H1 (cell line): ENCODE measurements around the gene NOS1AP. TPM values are rescaled to one million over a fixed set of nuclear protein-coding genes. Genes with fewer than 3 reads are reported as not detected.

Experiments used
- CTCF ChIA-PET: fragments of 300-600 bp; sonication (Branson Sonifier 250); formaldehyde crosslinking; loops from one replicate; lab custom pipeline; 2021; ENCODE audit not compliant: partially characterized antibody; lab: Charles Lee
- POLR2A ChIA-PET: fragments of 300-600 bp; sonication (Branson Sonifier 250); formaldehyde crosslinking; loops from one replicate; lab custom pipeline; 2021; ENCODE audit warnings: inconsistent platforms; ENCODE audit not compliant: partially characterized antibody; lab: Charles Lee
- DNase-seq, 2 experiments: peaks; one replicate each; pipeline versions ENCODE4 v3.0.0 to v3.0.0-alpha.2; 2010 to 2022; ENCODE audit warnings: low spot score in 2 of 2, low read depth in 1 of 2, mixed read lengths in 1 of 2
- FAIRE-seq: peaks from 2 replicates; lab custom pipeline; 2011; peaks lifted over from hg19 to GRCh38; lab: Jason Lieb, UNC
- H2AFZ ChIP-seq: 2 replicates; pipeline ENCODE4 v1.8.1; 2012; ENCODE audit warnings: low read length, inconsistent platforms
- H2AK5ac ChIP-seq: 2 replicates; pipeline ENCODE4 v1.6.1; 2013; ENCODE audit warnings: low read depth, low read length
- H2BK120ac ChIP-seq: replicated peaks from 2 replicates; pipeline ENCODE3; 2013; ENCODE audit warnings: low read depth, low read length, inconsistent platforms
- H2BK12ac ChIP-seq: 2 replicates; pipeline ENCODE4 v1.6.1; 2013; ENCODE audit warnings: low read depth, low read length
- H2BK15ac ChIP-seq: 2 replicates; pipeline ENCODE4 v1.6.1; 2013; ENCODE audit warnings: low read length
- H2BK20ac ChIP-seq: 2 replicates; pipeline ENCODE4 v1.6.1; 2013; ENCODE audit warnings: low read length
- H2BK5ac ChIP-seq: 2 replicates; pipeline ENCODE4 v1.6.1; 2013; ENCODE audit warnings: low read depth, low read length
- H3K14ac ChIP-seq: 2 replicates; pipeline ENCODE4 v1.6.1; 2013; ENCODE audit warnings: inconsistent platforms; ENCODE audit not compliant: insufficient read length
- H3K18ac ChIP-seq: 2 replicates; pipeline ENCODE4 v1.6.1; 2013; ENCODE audit warnings: low read length; ENCODE audit errors: extremely low read depth
- H3K23ac ChIP-seq: 2 replicates; pipeline ENCODE4 v1.6.1; 2013; ENCODE audit warnings: inconsistent platforms; ENCODE audit not compliant: insufficient read length
- H3K23me2 ChIP-seq: 2 replicates; pipeline ENCODE4 v1.6.1; 2013; ENCODE audit warnings: low read depth, low read length
- H3K27ac ChIP-seq: 2 replicates; pipeline ENCODE4 v1.6.1; 2011; ENCODE audit warnings: low read depth, low read length, inconsistent platforms
- H3K27me3 ChIP-seq, 4 experiments: replicated peaks in 1 of 4; 1 replicate in 1 of 4; 2 replicates in 3 of 4; pipeline versions ENCODE4 v1.6.1 to v1.8.1; 2011 to 2013; ENCODE audit warnings: low read length in 3 of 4, mild to moderate bottlenecking in 3 of 4, inconsistent platforms in 2 of 4, mixed read lengths in 2 of 4, moderate library complexity in 1 of 4; ENCODE audit not compliant: control insufficient read depth in 3 of 4, insufficient read depth in 3 of 4; ENCODE audit errors: extremely low read depth in 1 of 4
- H3K36me3 ChIP-seq, 4 experiments: 2 replicates each; pipeline versions ENCODE4 v1.6.1 to v1.8.1; 2011 to 2013; ENCODE audit warnings: mild to moderate bottlenecking in 4 of 4, low read length in 3 of 4, moderate library complexity in 2 of 4, control low read depth in 1 of 4, inconsistent platforms in 1 of 4; ENCODE audit not compliant: insufficient read depth in 4 of 4, control insufficient read depth in 2 of 4
- H3K4ac ChIP-seq: replicated peaks from 2 replicates; pipeline ENCODE3; 2013; ENCODE audit warnings: low read length, low read depth, mixed read lengths, inconsistent platforms; ENCODE audit not compliant: insufficient read length
- H3K4me1 ChIP-seq, 4 experiments: replicated peaks in 1 of 4; 1 replicate in 1 of 4; 2 replicates in 3 of 4; pipeline versions ENCODE4 v1.6.1 to v1.8.1; 2011 to 2013; ENCODE audit warnings: low read length in 3 of 4, inconsistent platforms in 2 of 4, mixed read lengths in 1 of 4; ENCODE audit not compliant: insufficient read depth in 4 of 4, control insufficient read depth in 3 of 4
- H3K4me2 ChIP-seq, 2 experiments: 2 replicates each; pipeline versions ENCODE4 v1.6.1 to v1.8.1; 2011 to 2013; ENCODE audit warnings: low read depth in 2 of 2, low read length in 2 of 2, control low read depth in 1 of 2, inconsistent platforms in 1 of 2, mild to moderate bottlenecking in 1 of 2; ENCODE audit not compliant: insufficient read depth in 1 of 2
- H3K4me3 ChIP-seq, 4 experiments: fragments of 200-600, 300-600 bp in 1 of 4; sonication (generic), shearing (Covaris generic), sonication (Bioruptor Twin) in 1 of 4; 2 replicates each; pipeline versions ENCODE4 v1.5.1 to v1.8.1; 2011 to 2016; ENCODE audit warnings: low read length in 4 of 4, low read depth in 3 of 4, control low read depth in 2 of 4, inconsistent platforms in 2 of 4, mild to moderate bottlenecking in 2 of 4, mixed read lengths in 1 of 4, moderate library complexity in 1 of 4; ENCODE audit not compliant: insufficient read depth in 2 of 4; ENCODE audit errors: extremely low read depth in 1 of 4
- H3K56ac ChIP-seq: replicated peaks from 2 replicates; pipeline ENCODE3; 2013; ENCODE audit warnings: low read depth, mild to moderate bottlenecking, mixed read lengths, low read length, inconsistent platforms; ENCODE audit not compliant: insufficient read length
- H3K79me1 ChIP-seq: 2 replicates; pipeline ENCODE4 v1.6.1; 2013; ENCODE audit warnings: low read depth, low read length, control low read depth
- H3K79me2 ChIP-seq, 2 experiments: 2 replicates each; pipeline versions ENCODE4 v1.6.1 to v1.8.1; 2012 to 2013; ENCODE audit warnings: low read length in 2 of 2, mild to moderate bottlenecking in 2 of 2, inconsistent platforms in 1 of 2; ENCODE audit not compliant: insufficient read depth in 2 of 2, control insufficient read depth in 1 of 2
- H3K9ac ChIP-seq, 4 experiments: replicated peaks in 1 of 4; 1 replicate in 1 of 4; 2 replicates in 3 of 4; pipeline versions ENCODE4 v1.6.1 to v1.8.1; 2011 to 2013; ENCODE audit warnings: low read depth in 3 of 4, low read length in 3 of 4, control low read depth in 2 of 4, mild to moderate bottlenecking in 2 of 4, moderate library complexity in 2 of 4, inconsistent platforms in 1 of 4; ENCODE audit errors: extremely low read depth in 1 of 4
- H3K9me3 ChIP-seq, 2 experiments: 2 replicates each; pipeline versions ENCODE4 v1.6.1 to v1.8.1; 2012 to 2013; ENCODE audit warnings: mild to moderate bottlenecking in 2 of 2, moderate library complexity in 2 of 2, control low read depth in 1 of 2, inconsistent platforms in 1 of 2, low read depth in 1 of 2, low read length in 1 of 2, mixed read lengths in 1 of 2; ENCODE audit not compliant: insufficient read depth in 2 of 2
- H4K20me1 ChIP-seq, 2 experiments: replicated peaks in 1 of 2; 2 replicates each; pipeline versions ENCODE3 to v1.8.1; 2011 to 2013; ENCODE audit warnings: inconsistent platforms in 2 of 2, low read length in 2 of 2, mild to moderate bottlenecking in 1 of 2; ENCODE audit not compliant: insufficient read depth in 2 of 2, control insufficient read depth in 1 of 2
- H4K5ac ChIP-seq: 2 replicates; pipeline ENCODE4 v1.6.1; 2013; ENCODE audit warnings: low read length, low read depth, mixed read lengths, inconsistent platforms; ENCODE audit not compliant: insufficient read length
- H4K8ac ChIP-seq: 2 replicates; pipeline ENCODE4 v1.8.0; 2013; ENCODE audit warnings: mild to moderate bottlenecking, moderate library complexity, low read length, inconsistent platforms; ENCODE audit not compliant: insufficient read depth; ENCODE audit errors: extremely low read depth
- H4K91ac ChIP-seq: replicated peaks from 2 replicates; pipeline ENCODE3; 2013; ENCODE audit warnings: low read length, mixed read lengths, inconsistent platforms; ENCODE audit not compliant: insufficient read length
- CEBPB ChIP-seq: IDR thresholded peaks from 2 replicates; pipeline ENCODE4 v1.6.1; 2012; ENCODE audit warnings: low read depth, low read length
- RAD21 ChIP-seq, 2 experiments: IDR thresholded peaks in 1 of 2; conservative IDR thresholded peaks in 1 of 2; 2 replicates each; pipeline ENCODE4 v1.6.1; 2011; ENCODE audit warnings: low read depth in 2 of 2, low read length in 2 of 2, improper control_type of control experiment in 1 of 2, inconsistent platforms in 1 of 2, mild to moderate bottlenecking in 1 of 2, moderate library complexity in 1 of 2
- RBBP5 ChIP-seq: IDR thresholded peaks from 2 replicates; pipeline ENCODE4 v1.7.1; 2012; ENCODE audit warnings: low read depth, mild to moderate bottlenecking, inconsistent platforms, low read length, moderate library complexity, borderline replicate concordance
- RXRA ChIP-seq: IDR thresholded peaks from 2 replicates; pipeline ENCODE4 v1.6.1; 2011; ENCODE audit warnings: low read depth, mild to moderate bottlenecking, low read length, moderate library complexity; ENCODE audit not compliant: insufficient read depth
- YY1 ChIP-seq: IDR thresholded peaks from 2 replicates; pipeline ENCODE4 v1.6.1; 2011; ENCODE audit warnings: low read depth, mild to moderate bottlenecking, low read length
- polyA plus RNA-seq, 7 experiments: library from polyadenylated mRNA; depleted of rRNA in 3 of 7; stranded (reverse) in 5 of 7; unstranded in 2 of 7; fragments of >200 nt in 5 of 7; fragments of 200-250 nt in 2 of 7; gene quantifications; 1 replicate in 5 of 7; 2 replicates in 1 of 7; 4 replicates in 1 of 7; pipeline versions ENCODE4 v1.2.1 to v1.2.3, GENCODE V29; 2011 to 2013; ENCODE audit warnings: missing spikeins in 2 of 7, mixed read lengths in 2 of 7
- total RNA-seq: library from RNA; stranded (reverse); fragmentation: NEBNext Ultra II Directional; extraction: Animal tissue kit (Norgen Biotek cat#: 25700); gene quantifications from 2 replicates; pipeline ENCODE4 v1.2.1, GENCODE V29; 2021
- TF ChIP-seq, protein P1 (sequence below), 3 experiments: IDR thresholded peaks; 1 replicate in 2 of 3; 2 replicates in 1 of 3; pipeline versions ENCODE4 v1.5.1 to v1.6.1; 2011; ENCODE audit warnings: low read length in 3 of 3, mild to moderate bottlenecking in 3 of 3, inconsistent platforms in 2 of 3, low read depth in 1 of 3, moderate library complexity in 1 of 3; ENCODE audit not compliant: insufficient read depth in 1 of 3; ENCODE audit errors: control extremely low read depth in 1 of 3

NOS1AP gene
- total and polyA plus RNA-seq, 2 of the 8 experiments (the other 6 are each of a cell fraction or from before 2014, with no cell fraction given), result 2.4 to 12.1 TPM

DNA sequence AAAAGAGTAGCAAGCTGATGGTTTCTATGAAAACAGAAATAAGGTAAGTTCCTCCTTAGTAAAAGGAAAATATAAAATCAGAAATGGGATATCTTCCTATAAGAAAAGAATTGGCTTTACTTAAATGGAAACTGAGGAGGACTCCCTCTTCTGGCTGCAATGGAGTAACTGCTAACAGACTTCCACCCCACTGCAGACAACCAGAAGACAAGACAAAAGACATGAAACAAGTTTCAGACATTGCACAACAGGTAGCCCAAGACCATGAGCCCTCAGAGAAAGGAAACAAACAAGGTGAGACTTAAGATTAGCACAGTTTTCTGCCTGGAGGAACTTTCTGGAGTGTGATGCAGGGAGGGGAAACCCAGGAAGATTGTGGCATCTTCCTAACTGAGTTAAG, 28.8 kb upstream of the NOS1AP start:
- no peak for DNase-seq
- H3K4me3 ChIP-seq, result no peak overlapping the region
- no peak overlapping the region for H3K4me2 ChIP-seq
- H2BK20ac ChIP-seq, result no peak overlapping the region
- H4K5ac ChIP-seq, result no peak overlapping the region
- H3K9me3 ChIP-seq, result no peaks in the 10 kb centered on the region
- no peak overlapping the region for H3K27ac ChIP-seq
- FAIRE-seq, result peak; percentile 57
- no peaks in the 10 kb centered on the region; a peak in 1 of 7 replicates for H3K4me1 ChIP-seq
- H3K18ac ChIP-seq, result peak overlapping the region; percentile 38; the same call in 1 of the 2 replicates
- no peak overlapping the region for H2BK5ac ChIP-seq
- ChIA-PET CTCF (interaction anchor here (0.8 to 2.1 kb wide), 12 partner anchors 10 to 526 kb away, joined by 3 to 12 read pairs (median 4); partner anchors contain the start of gene OLFML2B), POLR2A (no interaction called here)
- H3K9ac ChIP-seq, result no peak overlapping the region; a peak in 1 of 7 replicates
- no peaks in the 10 kb centered on the region for H3K27me3 ChIP-seq
- H3K4ac ChIP-seq, result no peak overlapping the region
- H2AFZ ChIP-seq, result peak overlapping the region; percentile 99
- no peaks in the 10 kb centered on the region for H3K36me3 ChIP-seq
- no peak overlapping the region for H4K8ac ChIP-seq
- no peaks in the 10 kb centered on the region for H4K20me1 ChIP-seq
- H2AK5ac ChIP-seq, result no peak overlapping the region
- H4K91ac ChIP-seq, result no peak overlapping the region
- no peak overlapping the region for H2BK12ac ChIP-seq
- no peaks in the 10 kb centered on the region for H3K79me1 ChIP-seq
- H3K23me2 ChIP-seq, result no peaks in the 10 kb centered on the region
- H2BK120ac ChIP-seq, result no peak overlapping the region
- H3K14ac ChIP-seq, result no peak overlapping the region
- no peaks in the 10 kb centered on the region for H3K79me2 ChIP-seq
- no peak overlapping the region for H2BK15ac ChIP-seq
- H3K23ac ChIP-seq, result no peak overlapping the region
- TF ChIP-seq, protein P1, sequence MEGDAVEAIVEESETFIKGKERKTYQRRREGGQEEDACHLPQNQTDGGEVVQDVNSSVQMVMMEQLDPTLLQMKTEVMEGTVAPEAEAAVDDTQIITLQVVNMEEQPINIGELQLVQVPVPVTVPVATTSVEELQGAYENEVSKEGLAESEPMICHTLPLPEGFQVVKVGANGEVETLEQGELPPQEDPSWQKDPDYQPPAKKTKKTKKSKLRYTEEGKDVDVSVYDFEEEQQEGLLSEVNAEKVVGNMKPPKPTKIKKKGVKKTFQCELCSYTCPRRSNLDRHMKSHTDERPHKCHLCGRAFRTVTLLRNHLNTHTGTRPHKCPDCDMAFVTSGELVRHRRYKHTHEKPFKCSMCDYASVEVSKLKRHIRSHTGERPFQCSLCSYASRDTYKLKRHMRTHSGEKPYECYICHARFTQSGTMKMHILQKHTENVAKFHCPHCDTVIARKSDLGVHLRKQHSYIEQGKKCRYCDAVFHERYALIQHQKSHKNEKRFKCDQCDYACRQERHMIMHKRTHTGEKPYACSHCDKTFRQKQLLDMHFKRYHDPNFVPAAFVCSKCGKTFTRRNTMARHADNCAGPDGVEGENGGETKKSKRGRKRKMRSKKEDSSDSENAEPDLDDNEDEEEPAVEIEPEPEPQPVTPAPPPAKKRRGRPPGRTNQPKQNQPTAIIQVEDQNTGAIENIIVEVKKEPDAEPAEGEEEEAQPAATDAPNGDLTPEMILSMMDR (IDR thresholded peaks at IDR 0.05; ENCODE audit: control extremely low read depth in 1 of 3, insufficient read depth in 1 of 3, low read depth in 1 of 3, low read length in 3 of 3), result peak in 2 of 3 experiments; percentile 55 to 74; a peak in 3 of 4 replicates
- TF ChIP-seq RXRA, result no peak
- no peak for TF ChIP-seq RBBP5
- peak; percentile 97 for TF ChIP-seq CEBPB
- TF ChIP-seq RAD21 (IDR thresholded peaks at IDR 0.05 in 1 of 2, conservative IDR thresholded peaks at IDR 0.05 in 1 of 2; ENCODE audit: low read depth in 2 of 2, low read length in 2 of 2), result peak; percentile 44 to 45; a peak in 3 of 4 replicates
- no peak for TF ChIP-seq YY1
- H3K56ac ChIP-seq, result no peak overlapping the region
